ENCODE results near the gene SMC6. TPM values are rescaled to one million over a fixed set of nuclear protein-coding genes. Genes with fewer than 3 reads are reported as not detected.

Gene SMC6
- total and polyA plus RNA-seq, 7 experiments from 2014 or later: 7.9 to 35.6 (median 12.4) TPM

DNA sequence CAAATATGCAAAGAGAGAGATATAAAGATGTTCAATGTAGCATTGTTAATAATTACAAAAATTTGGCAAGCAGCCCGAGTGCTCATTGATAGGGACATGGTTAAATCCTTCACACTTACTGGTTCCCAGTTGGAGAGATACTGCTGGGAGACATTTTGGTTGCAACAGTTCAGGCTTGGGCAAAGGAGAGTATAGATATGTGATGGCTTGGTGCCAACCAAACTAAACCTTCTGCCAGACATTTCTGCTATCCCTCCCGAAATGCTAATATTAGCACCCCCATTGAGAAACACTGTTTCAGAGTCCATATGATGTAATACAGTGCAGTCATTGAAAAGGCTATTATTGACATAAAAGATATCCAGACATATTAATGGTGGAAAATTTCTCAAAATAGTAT is 11.8 kb upstream of the SMC6 start:
- intact Hi-C loops (cut with micrococcal nuclease): no loop called here

DNA sequence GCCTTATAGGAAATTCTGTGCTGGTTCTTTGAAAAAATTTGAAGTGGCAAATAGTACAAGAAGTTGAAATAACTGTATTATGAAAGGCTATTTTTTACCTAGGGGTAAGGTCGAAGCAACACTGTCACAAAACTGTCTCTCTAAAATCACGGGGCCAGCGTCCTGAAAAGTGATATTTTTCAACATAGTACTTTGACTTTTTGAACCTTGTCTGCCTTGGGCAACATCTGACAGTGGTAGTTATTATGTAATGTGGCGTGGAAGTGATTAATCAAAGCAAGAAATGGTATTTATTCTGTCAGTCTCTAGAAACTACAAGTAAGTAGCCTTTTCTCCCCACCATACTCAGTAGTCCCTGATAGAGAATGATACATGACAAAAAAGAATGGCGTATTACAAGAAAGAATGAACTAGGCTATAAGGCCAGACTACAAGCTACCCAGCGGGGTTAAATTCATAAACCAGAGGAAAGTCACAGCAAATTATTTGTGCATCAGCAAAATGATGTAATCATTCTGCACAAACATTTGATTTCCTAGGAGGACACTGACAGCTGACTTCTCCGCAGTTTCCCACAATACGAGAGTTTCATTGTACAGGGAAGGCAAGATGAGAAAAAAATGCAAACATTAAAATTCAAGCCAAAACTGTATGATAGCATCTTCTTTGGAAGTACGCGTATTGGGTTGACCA is 10.2 kb upstream of the SMC6 start:
- intact Hi-C loops (cut with micrococcal nuclease): no loop called here
- Mint-ChIP-seq H3K27me3 (no peaks in the 10 kb centered on the region), H3K4me3 (no peak overlapping the region), H3K27ac (no peak overlapping the region), H3K9me3 (no peaks in the 10 kb centered on the region), H3K4me1 (peaks cover 0 to 8% (median 0%) of the 10 kb centered on the region in 7 donors), H3K36me3 (peaks cover 0 to 26% (median 10%) of the 10 kb centered on the region in 5 donors)
- Histone ChIP-seq H3K27me3 (ENCODE audit: control insufficient read depth in 2 of 2, insufficient read depth in 2 of 2, low read length in 2 of 2) (no peaks in the 10 kb centered on the region), H3K4me1 (ENCODE audit: control insufficient read depth in 2 of 2, insufficient read depth in 2 of 2, low read length in 2 of 2) (no peaks in the 10 kb centered on the region), H3K27ac (ENCODE audit: low read depth, low read length) (no peak overlapping the region), H3K4me3 (ENCODE audit: low read length) (no peak overlapping the region), H3K9me3 (ENCODE audit: control insufficient read depth in 2 of 3, low read length in 3 of 3) (no peaks in the 10 kb centered on the region), H3K36me3 (ENCODE audit: control insufficient read depth in 2 of 3, insufficient read depth in 3 of 3, low read length in 3 of 3) (no peaks in the 10 kb centered on the region)
- ChIA-PET POLR2A (no interaction called here), CTCF (no interaction called here)
- DNase-seq (no peak), ATAC-seq (no peak)

More for the DNA sequence above, 11.8 kb upstream of the SMC6 start:
- Histone ChIP-seq H3K4me1 (ENCODE audit: control insufficient read depth in 2 of 2, insufficient read depth in 2 of 2, low read length in 2 of 2) (no peaks in the 10 kb centered on the region), H3K36me3 (ENCODE audit: control insufficient read depth in 2 of 3, insufficient read depth in 3 of 3, low read length in 3 of 3) (no peaks in the 10 kb centered on the region), H3K27ac (ENCODE audit: low read depth, low read length) (no peak overlapping the region), H3K9me3 (ENCODE audit: control insufficient read depth in 2 of 3, low read length in 3 of 3) (no peaks in the 10 kb centered on the region), H3K4me3 (ENCODE audit: low read length) (no peak overlapping the region), H3K27me3 (ENCODE audit: control insufficient read depth in 2 of 2, insufficient read depth in 2 of 2, low read length in 2 of 2) (no peaks in the 10 kb centered on the region)
- H3K4me1 Mint-ChIP-seq: peaks cover 0 to 4% (median 0%) of the 10 kb centered on the region in 7 donors
- ATAC-seq (no peak), DNase-seq (no peak)
- H3K9me3 Mint-ChIP-seq: no peaks in the 10 kb centered on the region
- no peak overlapping the region for H3K4me3 Mint-ChIP-seq
- H3K27me3 Mint-ChIP-seq: no peaks in the 10 kb centered on the region
- no peak overlapping the region for H3K27ac Mint-ChIP-seq
- ChIA-PET POLR2A (no interaction called here), CTCF (no interaction called here)
- peaks cover 0 to 22% (median 10%) of the 10 kb centered on the region in 5 donors for H3K36me3 Mint-ChIP-seq

GRCh38 chr2:17762451-17762850 is 8.8 kb upstream of the SMC6 start:
- POLR2A ChIA-PET: no interaction called here
- DNase-seq: no peak
- Histone ChIP-seq H3K4me1 (ENCODE audit: control insufficient read depth in 2 of 2, insufficient read depth in 2 of 2, low read length in 2 of 2) (no peaks in the 10 kb centered on the region), H3K27ac (ENCODE audit: low read depth, low read length) (no peak overlapping the region), H3K27me3 (ENCODE audit: control insufficient read depth in 2 of 2, insufficient read depth in 2 of 2, low read length in 2 of 2) (no peaks in the 10 kb centered on the region), H3K36me3 (ENCODE audit: control insufficient read depth in 2 of 3, insufficient read depth in 3 of 3, low read length in 3 of 3) (no peaks in the 10 kb centered on the region), H3K4me3 (ENCODE audit: low read length) (no peak overlapping the region), H3K9me3 (ENCODE audit: control insufficient read depth in 2 of 3, low read length in 3 of 3) (no peaks in the 10 kb centered on the region)
- intact Hi-C loops (cut with micrococcal nuclease): no loop called here
- H3K4me3 Mint-ChIP-seq: no peak overlapping the region
- H3K9me3 Mint-ChIP-seq: no peaks in the 10 kb centered on the region
- no peak overlapping the region for H3K27ac Mint-ChIP-seq
- H3K4me1 Mint-ChIP-seq: peaks cover 0 to 15% (median 0%) of the 10 kb centered on the region in 7 donors
- H3K27me3 Mint-ChIP-seq: no peaks in the 10 kb centered on the region
- no peak for ATAC-seq
- H3K36me3 Mint-ChIP-seq: peaks cover 0 to 18% (median 6%) of the 10 kb centered on the region in 5 donors
- CTCF ChIA-PET: no interaction called here

GRCh38 chr2:17759805-17760204 is 6.2 kb upstream of the SMC6 start:
- Histone ChIP-seq H3K27me3 (ENCODE audit: control insufficient read depth in 2 of 2, insufficient read depth in 2 of 2, low read length in 2 of 2) (no peaks in the 10 kb centered on the region), H3K4me1 (ENCODE audit: control insufficient read depth in 2 of 2, insufficient read depth in 2 of 2, low read length in 2 of 2) (no peaks in the 10 kb centered on the region), H3K9me3 (ENCODE audit: control insufficient read depth in 2 of 3, low read length in 3 of 3) (no peaks in the 10 kb centered on the region), H3K27ac (ENCODE audit: low read depth, low read length) (no peak overlapping the region), H3K36me3 (ENCODE audit: control insufficient read depth in 2 of 3, insufficient read depth in 3 of 3, low read length in 3 of 3) (no peaks in the 10 kb centered on the region), H3K4me3 (ENCODE audit: low read length) (no peak overlapping the region)
- no peak overlapping the region for H3K27ac Mint-ChIP-seq
- peaks cover 0 to 13% (median 6%) of the 10 kb centered on the region in 5 donors for H3K36me3 Mint-ChIP-seq
- no peak overlapping the region for H3K4me3 Mint-ChIP-seq
- ChIA-PET CTCF (no interaction called here), POLR2A (no interaction called here)
- intact Hi-C loops (cut with micrococcal nuclease): no loop called here
- H3K27me3 Mint-ChIP-seq: no peaks in the 10 kb centered on the region
- no peaks in the 10 kb centered on the region for H3K9me3 Mint-ChIP-seq
- ATAC-seq: no peak
- no peak for DNase-seq
- peaks cover 2 to 29% (median 4%) of the 10 kb centered on the region in 7 donors for H3K4me1 Mint-ChIP-seq

GRCh38 chr2:17758118-17758517 is 4.5 kb upstream of the SMC6 start:
- CTCF ChIA-PET: no interaction called here
- no peaks in the 10 kb centered on the region for H3K9me3 Mint-ChIP-seq
- H3K36me3 ChIP-seq (ENCODE audit: control insufficient read depth in 2 of 3, insufficient read depth in 3 of 3, low read length in 3 of 3): peaks cover 0 to 11% (median 0%) of the 10 kb centered on the region in 3 experiments
- POLR2A ChIA-PET: no interaction called here
- DNase-seq (no peak), ATAC-seq (no peak)
- H3K4me3 ChIP-seq (ENCODE audit: low read length): no peak overlapping the region
- H3K27ac ChIP-seq (ENCODE audit: low read depth, low read length): no peak overlapping the region
- intact Hi-C loops (cut with micrococcal nuclease): no loop called here
- H3K9me3 ChIP-seq (ENCODE audit: control insufficient read depth in 2 of 3, low read length in 3 of 3): no peaks in the 10 kb centered on the region
- H3K27me3 ChIP-seq (ENCODE audit: control insufficient read depth in 2 of 2, insufficient read depth in 2 of 2, low read length in 2 of 2): no peaks in the 10 kb centered on the region
- no peak overlapping the region for H3K27ac Mint-ChIP-seq
- H3K4me3 Mint-ChIP-seq: no peak overlapping the region
- H3K4me1 Mint-ChIP-seq: peaks cover 5 to 30% (median 10%) of the 10 kb centered on the region in 7 donors
- peaks cover 0 to 10% (median 0%) of the 10 kb centered on the region in 5 donors for H3K36me3 Mint-ChIP-seq
- H3K4me1 ChIP-seq (ENCODE audit: control insufficient read depth in 2 of 2, insufficient read depth in 2 of 2, low read length in 2 of 2): no peaks in the 10 kb centered on the region
- no peaks in the 10 kb centered on the region for H3K27me3 Mint-ChIP-seq

DNA sequence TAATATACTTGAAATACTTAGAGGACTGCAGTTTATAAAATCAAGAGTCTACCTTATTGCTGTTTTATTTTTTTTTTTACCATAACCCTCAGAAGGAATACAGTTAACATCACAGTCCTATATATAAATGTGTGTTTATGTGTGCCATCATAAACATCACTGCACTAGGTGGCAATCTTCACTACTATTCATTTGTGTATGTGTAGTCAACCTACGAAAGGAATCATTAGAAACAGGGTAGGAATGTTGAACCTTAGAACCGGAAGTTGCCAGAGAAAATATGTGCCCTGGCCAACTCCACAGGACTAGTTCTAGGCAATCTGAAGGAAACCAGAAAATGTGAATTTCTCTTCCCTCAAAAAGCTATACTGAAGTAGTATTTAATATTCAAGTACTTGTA is 3.7 kb upstream of the SMC6 start:
- no peak overlapping the region for H3K4me3 Mint-ChIP-seq
- no peak for ATAC-seq
- intact Hi-C loops (cut with micrococcal nuclease): no loop called here

DNA sequence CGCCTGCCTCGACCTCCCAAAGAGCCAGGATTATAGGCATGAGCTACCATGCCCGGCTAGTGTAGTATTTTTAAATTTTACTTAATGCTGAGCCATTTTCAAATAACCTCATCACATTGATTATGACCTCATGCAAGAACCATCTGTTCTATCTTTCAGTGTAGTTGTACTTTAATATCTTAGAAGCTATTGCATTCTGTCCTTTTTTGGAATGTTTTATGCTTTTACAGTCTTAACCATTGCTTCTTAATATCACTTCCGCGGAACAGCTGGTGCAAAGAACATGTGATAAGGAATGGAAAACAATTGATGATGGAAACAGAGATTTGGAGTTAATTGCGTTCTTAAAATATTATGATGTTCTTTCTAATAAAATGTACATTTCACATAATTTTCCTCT is 3.1 kb upstream of the SMC6 start:
- Mint-ChIP-seq H3K9me3 (no peaks in the 10 kb centered on the region), H3K27ac (no peak overlapping the region), H3K36me3 (peaks cover 0 to 8% (median 0%) of the 10 kb centered on the region in 5 donors), H3K4me3 (peak overlapping the region in 2 of 10 donors; percentile 25 to 37), H3K27me3 (no peaks in the 10 kb centered on the region), H3K4me1 (peaks cover 11 to 42% (median 19%) of the 10 kb centered on the region in 7 donors)
- Histone ChIP-seq H3K27me3 (ENCODE audit: control insufficient read depth in 2 of 2, insufficient read depth in 2 of 2, low read length in 2 of 2) (no peaks in the 10 kb centered on the region), H3K36me3 (ENCODE audit: control insufficient read depth in 2 of 3, insufficient read depth in 3 of 3, low read length in 3 of 3) (peaks cover 0 to 12% (median 0%) of the 10 kb centered on the region in 3 experiments), H3K27ac (ENCODE audit: low read depth, low read length) (no peak overlapping the region), H3K4me3 (ENCODE audit: low read length) (no peak overlapping the region), H3K4me1 (ENCODE audit: control insufficient read depth in 2 of 2, insufficient read depth in 2 of 2, low read length in 2 of 2) (peaks cover 0 to 10% of the 10 kb centered on the region in 2 donors), H3K9me3 (ENCODE audit: control insufficient read depth in 2 of 3, low read length in 3 of 3) (no peaks in the 10 kb centered on the region)
- DNase-seq (no peak), ATAC-seq (no peak)
- CTCF ChIA-PET: no interaction called here
- intact Hi-C loops (cut with micrococcal nuclease): no loop called here
- POLR2A ChIA-PET: no interaction called here

More for the DNA sequence above, 3.7 kb upstream of the SMC6 start:
- no peaks in the 10 kb centered on the region for H3K27me3 Mint-ChIP-seq
- H3K4me1 ChIP-seq (ENCODE audit: control insufficient read depth in 2 of 2, insufficient read depth in 2 of 2, low read length in 2 of 2): peaks cover 0 to 6% of the 10 kb centered on the region in 2 donors
- no peaks in the 10 kb centered on the region for H3K9me3 Mint-ChIP-seq
- H3K4me1 Mint-ChIP-seq: peaks cover 11 to 37% (median 14%) of the 10 kb centered on the region in 7 donors
- peaks cover 0 to 12% (median 0%) of the 10 kb centered on the region in 3 experiments for H3K36me3 ChIP-seq (ENCODE audit: control insufficient read depth in 2 of 3, insufficient read depth in 3 of 3, low read length in 3 of 3)
- no peak for DNase-seq
- H3K9me3 ChIP-seq (ENCODE audit: control insufficient read depth in 2 of 3, low read length in 3 of 3): no peaks in the 10 kb centered on the region
- H3K27ac ChIP-seq (ENCODE audit: low read depth, low read length): no peak overlapping the region
- ChIA-PET CTCF (no interaction called here), POLR2A (no interaction called here)
- H3K27ac Mint-ChIP-seq: no peak overlapping the region
- no peaks in the 10 kb centered on the region for H3K27me3 ChIP-seq (ENCODE audit: control insufficient read depth in 2 of 2, insufficient read depth in 2 of 2, low read length in 2 of 2)
- no peak overlapping the region for H3K4me3 ChIP-seq (ENCODE audit: low read length)
- H3K36me3 Mint-ChIP-seq: peaks cover 0 to 8% (median 0%) of the 10 kb centered on the region in 5 donors
